ENCODE measurements around the gene GFOD1.
"Not testable (repeated sequence)": the region's sequence is repeated elsewhere in the genome, so short reads cannot be mapped to it uniquely, and the experiment has no call there.

The GFOD1 gene

GRCh38 chr6:13398421-13398994 is 88.9 kb downstream of the GFOD1 start:
- no peak for DNase-seq

GRCh38 chr6:13398069-13398381 is 89.4 kb downstream of the GFOD1 start:
- no peak for DNase-seq

GRCh38 chr6:13397359-13398068 is 89.9 kb downstream of the GFOD1 start:
- DNase-seq = no peak

GRCh38 chr6:13396241-13396792 is 91.1 kb downstream of the GFOD1 start:
- no peak for DNase-seq

DNA sequence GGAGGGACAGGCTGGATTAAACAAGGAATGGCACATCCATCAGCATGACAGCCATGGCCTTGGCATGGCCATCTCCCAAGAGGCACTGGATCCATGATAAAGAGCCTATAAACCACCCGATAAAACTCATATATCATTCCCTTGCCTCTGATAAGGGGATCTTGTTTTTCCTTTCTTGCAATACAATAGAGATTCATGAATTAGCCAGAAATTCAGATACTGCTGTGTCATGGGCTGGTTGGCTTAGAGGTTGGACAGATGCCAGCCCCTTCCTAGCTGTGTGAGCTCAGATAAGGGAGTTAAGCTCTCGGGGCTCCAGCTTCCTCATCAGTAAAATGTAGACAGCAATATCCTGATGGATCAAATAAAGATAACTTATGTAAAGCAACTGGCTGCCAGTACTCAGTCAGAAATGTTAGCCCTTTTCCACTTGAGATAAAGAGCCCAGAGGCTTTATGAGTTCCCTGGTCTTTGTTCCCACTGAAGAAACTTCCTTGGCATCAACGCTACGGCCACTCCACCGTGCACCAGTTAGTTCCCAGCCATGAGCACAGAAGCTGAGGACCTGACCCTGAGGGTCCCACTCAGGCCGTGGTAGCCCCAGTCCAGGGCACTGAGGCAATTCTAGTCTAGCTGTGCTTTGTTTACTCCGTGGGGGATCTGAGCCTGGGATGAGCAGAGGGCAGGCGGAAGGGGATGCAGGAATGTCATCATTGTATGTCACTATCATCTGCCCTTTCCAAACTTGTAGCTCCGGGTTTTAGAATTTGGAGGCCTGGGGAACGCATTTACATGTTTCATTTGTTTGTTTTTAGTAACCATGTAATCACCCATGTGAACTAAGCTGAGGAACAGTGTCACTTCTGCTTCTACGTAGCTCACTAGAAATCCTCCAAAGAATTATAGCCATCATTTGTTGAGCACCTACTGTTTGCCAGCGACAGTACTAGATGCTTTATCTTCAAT is 91.8 kb downstream of the GFOD1 start:
- no peak for DNase-seq

- no peak for DNase-seq
Measured at GRCh38 chr6:13392462-13392861, 94.9 kb downstream of the GFOD1 start.

GRCh38 chr6:13391537-13391936 is 95.9 kb downstream of the GFOD1 start:
- no peak for DNase-seq

DNA sequence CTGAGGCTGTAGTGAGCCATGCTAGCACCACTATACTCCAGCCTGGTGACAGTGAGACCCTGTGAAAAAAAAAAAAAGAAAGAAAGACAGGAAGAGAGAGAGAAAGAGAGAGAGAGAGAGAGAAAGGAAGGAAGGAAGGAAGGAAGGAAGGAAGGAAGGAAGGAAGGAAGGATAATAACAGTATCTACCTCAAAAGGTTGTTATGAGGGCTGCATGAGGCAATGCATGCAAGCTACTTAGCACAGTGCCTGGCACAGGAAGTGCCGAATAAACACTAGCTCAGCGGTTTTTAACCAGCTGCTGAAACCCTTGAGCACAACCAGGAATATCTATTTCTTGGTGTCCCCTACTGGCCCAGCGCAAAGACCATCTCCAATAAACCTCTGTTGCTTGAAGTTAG is 96.7 kb downstream of the GFOD1 start:
- DNase-seq = no peak

DNA sequence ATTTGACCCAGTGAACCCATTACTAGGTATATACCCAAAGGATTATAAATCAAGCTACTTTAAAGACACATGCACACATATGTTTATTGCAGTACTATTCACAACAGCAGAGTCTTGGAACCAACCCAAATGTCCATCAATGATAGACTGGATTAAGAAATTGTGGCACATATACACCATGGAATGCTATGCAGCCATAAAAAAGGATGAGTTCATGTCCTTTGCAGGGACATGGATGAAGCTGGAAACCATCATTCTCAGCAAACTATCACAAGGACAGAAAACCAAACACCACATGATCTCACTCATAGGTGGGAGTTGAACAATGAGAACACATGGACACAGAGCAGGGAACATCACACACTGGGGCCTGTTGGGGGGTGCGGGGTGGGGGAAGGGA is 98.2 kb downstream of the GFOD1 start:
- not testable (repeated sequence) for DNase-seq

DNA sequence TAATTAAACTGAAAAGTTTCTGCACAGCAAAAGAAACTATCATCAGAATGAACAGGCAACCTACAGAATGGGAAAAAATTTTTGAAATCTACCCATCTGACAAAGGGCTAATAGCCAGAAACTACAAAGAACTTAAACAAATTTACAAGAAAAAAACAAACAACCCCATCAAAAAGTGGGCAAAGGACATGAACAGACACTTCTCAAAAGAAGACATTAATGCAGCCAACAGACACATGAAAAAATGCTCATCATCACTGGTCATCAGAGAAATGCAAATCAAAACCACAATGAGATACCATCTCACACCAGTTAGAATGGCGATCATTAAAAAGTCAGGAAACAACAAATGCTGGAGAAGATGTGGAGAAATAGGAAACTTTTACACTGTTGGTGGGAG is 98.6 kb downstream of the GFOD1 start:
- DNase-seq = not testable (repeated sequence)

DNA sequence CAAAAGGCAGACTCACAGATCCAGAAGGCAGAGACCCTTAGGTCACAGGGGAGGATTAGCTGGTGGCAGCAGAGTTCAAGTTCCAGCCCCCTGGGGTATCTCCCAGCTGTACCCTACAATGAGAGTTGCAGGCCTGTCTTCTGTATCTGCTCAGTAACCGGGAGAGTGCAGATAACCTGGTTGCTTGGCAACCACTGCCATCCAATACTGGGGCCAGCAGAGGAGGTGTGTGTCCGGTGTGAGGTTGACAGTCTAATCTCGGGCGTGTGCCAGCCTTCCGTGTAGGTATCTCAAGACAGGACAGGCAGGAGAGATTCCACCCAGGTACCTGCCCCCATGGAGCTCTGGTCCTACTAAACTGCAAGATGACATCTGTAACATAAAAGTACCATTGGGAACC is 102.4 kb downstream of the GFOD1 start:
- DNase-seq = no peak

DNA sequence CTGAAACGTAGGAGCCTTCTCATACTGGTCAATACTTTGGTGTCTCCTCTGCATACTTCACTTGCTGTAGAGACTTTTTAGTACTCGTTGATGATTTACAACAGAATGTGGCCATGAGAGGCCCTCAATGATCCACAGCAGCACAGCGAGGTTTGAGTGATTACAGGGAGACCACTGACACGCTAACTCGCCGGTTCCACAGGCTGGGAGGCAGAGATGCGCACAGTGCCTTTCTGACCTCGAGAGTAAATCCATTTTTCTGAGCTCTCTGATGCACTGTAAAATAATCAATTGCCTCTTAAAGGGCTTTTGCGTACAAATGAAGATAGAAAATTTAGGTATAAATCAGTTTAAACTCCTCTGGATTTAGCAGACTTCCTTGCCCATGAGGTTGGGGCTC is 102.9 kb downstream of the GFOD1 start:
- no peak for DNase-seq

DNA sequence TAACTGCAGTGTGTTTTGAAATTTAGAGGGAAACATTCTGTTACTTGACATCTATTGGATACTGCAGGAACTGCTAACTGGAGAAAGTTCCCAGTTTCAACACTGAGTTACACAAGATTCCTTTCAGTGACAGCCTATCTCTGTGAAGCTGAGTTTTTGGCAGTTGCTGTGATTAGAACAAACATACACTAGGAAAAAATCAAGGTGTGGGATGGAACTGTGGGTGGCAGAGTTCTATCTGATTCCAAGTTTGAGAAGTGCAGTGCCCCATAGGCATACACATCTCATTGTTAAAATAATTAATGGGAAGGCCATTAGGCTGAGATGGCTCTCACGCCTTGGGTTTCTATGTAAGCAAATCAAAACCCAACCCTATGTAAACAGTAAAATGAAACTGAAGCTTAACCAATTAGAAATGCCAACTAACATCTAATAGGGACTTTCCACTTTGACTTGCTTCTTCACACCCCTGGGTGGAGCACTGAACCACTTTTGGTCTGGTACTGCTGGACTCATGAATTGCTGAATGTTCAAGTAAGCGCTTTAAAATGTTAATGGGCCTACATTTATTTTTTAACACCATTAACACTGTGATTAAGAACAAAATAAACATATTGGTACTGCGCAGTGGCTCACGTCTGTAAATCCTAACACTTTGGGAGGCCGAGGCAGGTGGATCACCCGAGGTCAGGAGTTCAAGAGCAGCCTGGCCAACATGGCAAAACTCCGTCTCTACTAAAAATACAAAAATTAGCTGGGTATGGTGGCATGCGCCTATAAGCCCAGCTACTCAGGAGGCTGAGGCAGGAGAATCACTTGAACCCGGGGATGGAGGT is 103.9 kb downstream of the GFOD1 start:
- no peak for DNase-seq

GRCh38 chr6:13380761-13381160 is 106.6 kb downstream of the GFOD1 start:
- DNase-seq = no peak

GRCh38 chr6:13378669-13379590 is 108.5 kb downstream of the GFOD1 start:
- DNase-seq = no peak

DNA sequence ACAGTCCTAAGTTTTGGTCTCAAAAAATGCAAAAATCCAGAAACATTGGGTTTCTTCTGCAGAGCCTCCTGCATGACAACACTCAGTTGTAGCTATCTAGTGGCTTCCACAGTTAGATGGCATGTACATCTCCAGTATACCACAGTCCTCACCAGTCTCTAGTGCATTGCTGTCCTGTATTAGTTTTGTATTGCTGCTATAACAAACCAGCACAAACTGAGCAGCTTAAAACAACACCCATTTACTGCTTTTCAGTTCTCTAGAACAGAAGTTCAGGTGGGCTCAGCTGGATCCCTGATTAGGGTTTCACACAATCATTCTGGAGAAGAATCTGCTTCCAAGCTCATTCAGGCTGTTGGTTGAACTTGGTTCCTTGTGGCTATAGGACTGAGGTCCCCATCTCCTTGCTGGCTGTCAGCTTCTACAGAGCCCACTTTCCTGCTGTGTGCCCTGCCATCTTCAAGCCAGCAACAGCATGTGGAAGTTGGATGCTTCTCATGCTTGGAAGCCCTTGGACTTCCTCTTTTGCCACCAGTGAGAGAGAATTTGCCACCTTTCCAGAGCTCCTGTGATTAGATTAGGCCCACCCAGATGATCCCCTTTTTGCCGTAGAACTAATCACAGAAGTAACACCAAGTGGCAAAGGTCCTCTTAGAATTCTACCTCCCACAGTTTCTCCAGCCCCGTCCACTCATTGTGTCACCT is 110.2 kb downstream of the GFOD1 start:
- no peak for DNase-seq

DNA sequence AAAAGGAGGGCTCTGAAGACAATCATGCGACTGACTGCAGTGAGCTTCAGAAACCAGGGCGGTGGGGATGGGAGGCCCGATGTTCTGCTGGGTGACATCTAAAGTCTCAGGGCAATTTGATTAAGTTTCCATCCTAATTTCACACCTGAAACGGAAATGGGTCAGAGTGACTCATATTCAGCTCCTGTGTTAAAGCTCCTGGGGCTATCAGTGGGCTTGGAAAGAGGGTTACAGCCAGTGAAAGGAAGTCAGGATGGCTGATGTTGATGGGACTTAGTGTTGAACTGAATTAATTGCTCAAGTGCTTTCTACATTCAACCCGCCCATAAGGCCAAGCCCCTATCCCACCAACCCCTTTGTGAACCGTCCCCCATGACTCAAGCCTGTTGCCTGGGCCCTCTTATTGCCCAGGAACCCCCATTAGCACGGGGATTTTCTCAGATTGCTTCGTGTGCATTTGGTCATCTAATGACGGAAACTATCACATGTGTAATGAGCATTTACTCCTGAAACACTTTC is 112.0 kb downstream of the GFOD1 start:
- no peak for DNase-seq

DNA sequence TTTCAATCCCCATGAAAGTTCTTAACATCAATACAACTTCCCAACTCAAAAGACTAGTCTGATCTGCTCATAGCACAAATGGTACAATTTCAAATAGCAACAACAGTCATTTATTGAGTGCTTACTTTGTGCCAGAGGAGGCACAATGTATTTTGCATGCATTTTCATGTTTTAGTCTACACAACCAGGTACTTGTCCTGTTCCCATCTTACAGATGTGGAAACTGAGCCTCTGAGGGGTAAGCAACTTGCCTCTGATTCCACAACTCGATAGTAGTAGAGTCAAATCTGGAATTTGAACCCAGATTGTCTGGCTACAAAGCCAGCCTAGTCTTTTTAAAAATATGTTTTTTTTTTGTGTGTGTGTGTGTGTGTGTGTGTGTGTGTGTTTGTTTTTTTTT is 113.5 kb downstream of the GFOD1 start:
- no peak for DNase-seq

DNA sequence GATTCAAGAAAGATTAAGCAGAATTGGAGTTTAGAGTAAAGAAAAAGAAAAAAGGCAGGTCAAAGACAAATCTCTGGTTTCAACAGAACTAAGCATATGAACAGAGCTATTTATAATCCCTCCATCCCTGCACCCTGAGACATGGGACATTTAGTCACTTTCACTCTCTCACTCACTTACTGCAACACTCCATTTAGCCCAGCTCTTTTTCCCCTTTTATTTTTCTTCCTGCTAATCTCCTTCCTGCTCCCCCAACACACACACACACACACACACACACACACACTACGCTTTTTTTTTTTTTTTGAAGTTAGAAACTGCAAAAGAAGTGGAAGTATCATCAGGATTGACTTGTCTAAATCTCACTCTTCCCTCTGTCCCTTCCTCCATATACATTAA is 113.9 kb downstream of the GFOD1 start:
- no peak for DNase-seq

DNA sequence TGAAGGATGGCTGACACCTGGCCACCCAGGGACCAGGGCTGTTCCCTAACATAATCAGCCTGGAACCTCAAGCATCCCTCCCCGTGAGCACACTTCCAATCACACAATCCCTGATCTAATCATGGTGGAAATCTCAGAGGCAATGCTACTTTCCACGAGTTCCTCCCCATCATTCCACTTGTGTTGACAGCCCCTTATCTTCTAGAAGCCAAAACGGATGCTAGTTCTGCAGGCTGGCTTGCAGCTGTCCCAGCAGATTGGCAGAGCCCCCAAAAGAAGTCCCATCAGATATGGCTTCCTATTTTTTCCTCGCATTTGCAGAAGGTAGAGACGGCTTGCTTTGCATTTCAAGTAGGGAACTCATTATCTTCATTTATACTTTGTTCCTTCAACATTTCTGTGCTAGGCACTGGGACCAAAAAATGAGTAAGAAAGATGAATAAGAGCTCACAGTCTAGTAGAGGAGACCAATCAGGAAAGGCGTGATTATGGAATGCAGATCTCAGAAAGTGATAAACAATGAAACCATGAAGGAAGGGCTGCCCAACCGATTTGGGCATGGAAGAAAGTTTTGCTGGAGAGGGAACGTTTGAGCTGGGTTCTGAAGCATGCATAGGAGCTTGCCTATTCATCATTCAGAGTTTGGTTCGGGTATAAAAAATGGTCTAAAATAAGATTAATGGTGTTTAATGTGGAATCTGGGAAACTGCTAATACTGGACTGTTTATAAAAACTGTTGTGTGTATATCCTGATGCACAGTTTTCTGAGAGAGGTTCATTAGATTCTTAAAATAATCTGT is 114.5 kb downstream of the GFOD1 start:
- DNase-seq = no peak
